LNCAP (cell line): ENCODE measurements around the gene SPATA24.

Experiments used
- CTCF ChIP-seq: fragments of 450-650 bp; IDR thresholded peaks from 2 replicates; pipeline ENCODE4 v1.5.1; 2017; ENCODE audit warnings: mild to moderate bottlenecking

SPATA24 gene

DNA sequence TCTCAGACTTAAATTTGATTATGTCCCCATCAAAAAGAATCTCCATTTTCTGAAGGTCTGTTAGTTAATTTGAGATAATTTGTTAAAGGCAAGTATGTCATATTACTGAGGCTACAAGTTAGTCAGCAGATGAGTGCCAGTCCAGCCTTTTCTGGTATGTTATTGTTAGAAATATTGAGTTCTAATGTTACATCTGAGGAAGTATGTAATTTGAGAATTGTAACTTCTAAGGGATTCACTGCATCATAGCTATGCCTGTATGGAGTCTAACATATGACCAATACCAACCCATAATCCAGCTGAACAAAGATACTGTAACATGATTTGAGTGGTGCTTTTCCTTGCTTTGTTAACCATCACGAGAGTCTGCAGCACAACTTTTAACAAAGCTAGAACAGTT lies 34.7 kb downstream of the SPATA24 start:
- TF ChIP-seq CTCF = no peak

- TF ChIP-seq CTCF = no peak
Observed at GRCh38 chr5:139368613-139369012, 35.3 kb downstream of the SPATA24 start.

GRCh38 chr5:139364466-139364865 lies 39.4 kb downstream of the SPATA24 start:
- no peak for TF ChIP-seq CTCF

DNA sequence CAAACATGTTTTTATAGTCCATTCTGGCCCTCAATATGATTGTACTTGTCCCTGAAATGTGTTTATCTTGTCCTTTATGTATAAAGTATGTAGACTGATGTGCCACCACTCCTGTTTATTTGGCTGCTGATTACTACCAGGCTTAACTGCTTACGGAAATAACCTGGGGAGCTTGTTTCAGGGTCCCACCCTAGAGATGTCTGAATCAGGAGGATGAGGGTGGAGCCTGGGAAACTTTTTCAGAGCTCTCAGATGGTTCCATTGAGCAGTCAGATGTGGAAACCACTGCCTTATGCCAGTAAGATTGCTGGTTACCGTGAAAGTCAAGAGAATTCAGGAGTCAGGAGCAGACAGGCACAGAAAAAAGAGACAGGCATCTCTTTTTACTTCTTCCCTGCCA lies 40.0 kb downstream of the SPATA24 start:
- no peak for TF ChIP-seq CTCF

DNA sequence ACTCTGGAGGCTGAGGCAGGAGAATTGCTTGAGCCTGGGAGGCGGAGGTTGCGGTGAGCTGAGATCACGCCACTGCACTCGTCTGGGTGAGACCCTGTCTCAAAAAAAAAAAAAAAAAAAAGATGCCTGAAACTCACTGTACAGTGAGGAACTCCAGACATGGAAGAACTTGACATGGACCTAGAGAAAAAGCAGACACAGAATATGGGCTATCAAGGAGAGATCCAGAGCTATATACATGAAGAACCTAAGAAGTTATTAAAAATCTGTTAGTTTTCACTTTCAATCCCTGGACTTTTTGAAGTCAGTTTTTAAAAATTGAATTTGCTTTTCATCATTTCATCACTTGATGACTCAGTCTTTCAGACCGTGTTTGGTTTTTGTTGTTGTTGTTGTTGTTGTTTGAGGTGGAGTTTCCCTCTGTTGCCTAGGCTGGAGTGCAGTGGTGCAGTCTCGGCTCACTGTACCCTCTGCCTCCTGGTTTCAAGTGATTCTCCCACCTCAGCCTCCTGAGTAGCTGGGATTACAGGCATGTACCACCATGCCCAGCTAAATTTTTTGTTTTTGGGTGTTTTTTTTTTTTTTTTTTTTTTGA lies 42.0 kb downstream of the SPATA24 start:
- no peak for TF ChIP-seq CTCF

- TF ChIP-seq CTCF = no peak
Observed at GRCh38 chr5:139360384-139360783, 43.5 kb downstream of the SPATA24 start.

DNA sequence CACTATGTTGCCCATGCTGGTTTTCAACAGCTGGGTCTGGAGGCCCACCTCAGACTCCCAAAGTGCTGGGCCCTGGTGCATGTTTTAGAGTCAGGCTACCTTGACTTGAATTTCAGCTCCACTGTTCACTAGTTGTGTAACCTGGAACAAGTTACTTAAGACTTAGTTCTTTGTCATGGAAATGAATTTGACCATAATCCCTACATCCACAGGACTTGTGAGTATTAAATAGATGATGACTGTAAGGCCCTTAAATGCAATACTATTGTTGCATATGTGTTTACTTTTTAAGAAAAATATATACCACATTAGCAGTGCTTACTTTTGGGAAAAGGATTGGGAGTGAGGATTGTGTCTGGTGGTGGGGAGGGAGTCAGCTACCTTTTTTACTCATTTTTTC lies 45.8 kb downstream of the SPATA24 start:
- no peak for TF ChIP-seq CTCF

DNA sequence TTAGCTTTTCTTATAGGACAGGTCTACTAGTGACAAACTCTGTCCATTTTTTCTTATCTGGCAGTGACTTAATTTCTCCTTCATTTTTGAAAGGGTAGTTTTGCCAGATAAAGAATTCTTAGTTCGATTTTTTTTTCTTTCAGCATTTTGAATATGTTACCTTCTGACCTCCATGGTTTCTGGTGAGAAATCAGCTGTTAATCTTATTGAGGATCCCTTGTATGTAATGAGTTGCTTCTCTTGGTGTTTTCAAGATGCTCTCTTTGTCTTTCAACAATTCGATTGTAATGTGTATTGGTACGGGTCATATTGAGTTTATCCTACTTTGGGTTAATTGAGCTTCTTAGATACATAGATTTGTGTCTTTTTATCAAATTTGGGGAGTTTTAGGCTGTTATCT lies 49.7 kb downstream of the SPATA24 start:
- no peak for TF ChIP-seq CTCF
